ENCODE measurements around the gene PRAMEF1.

Gene PRAMEF1

GRCh38 chr1:12756768-12757413 is 34.3 kb upstream of the PRAMEF1 start:
- TF ChIP-seq CTCF (conservative IDR thresholded peaks at IDR 0.05) (no peak), ZFX (IDR thresholded peaks at IDR 0.05) (no peak)
- no peak overlapping the region for H3K27ac ChIP-seq

GRCh38 chr1:12757836-12758235 is 33.4 kb upstream of the PRAMEF1 start:
- H3K27ac ChIP-seq: no peak overlapping the region
- TF ChIP-seq CTCF (conservative IDR thresholded peaks at IDR 0.05): no peak
- no peak for TF ChIP-seq ZFX (IDR thresholded peaks at IDR 0.05)

- no peak overlapping the region for H3K27ac ChIP-seq
- TF ChIP-seq ZFX (IDR thresholded peaks at IDR 0.05) (no peak), CTCF (conservative IDR thresholded peaks at IDR 0.05) (peak; percentile 56)
Measured at GRCh38 chr1:12760256-12760795, 30.9 kb upstream of the PRAMEF1 start.

- no peak for TF ChIP-seq CTCF (conservative IDR thresholded peaks at IDR 0.05)
- no peak for TF ChIP-seq ZFX (IDR thresholded peaks at IDR 0.05)
- H3K27ac ChIP-seq: no peak overlapping the region
Measured at GRCh38 chr1:12761781-12762180, 29.4 kb upstream of the PRAMEF1 start.

GRCh38 chr1:12762766-12763165 is 28.4 kb upstream of the PRAMEF1 start:
- TF ChIP-seq CTCF (conservative IDR thresholded peaks at IDR 0.05) (no peak), ZFX (IDR thresholded peaks at IDR 0.05) (no peak)
- H3K27ac ChIP-seq: no peak overlapping the region

GRCh38 chr1:12763479-12763878 is 27.7 kb upstream of the PRAMEF1 start:
- TF ChIP-seq ZFX (IDR thresholded peaks at IDR 0.05): no peak
- TF ChIP-seq CTCF (conservative IDR thresholded peaks at IDR 0.05): no peak
- no peak overlapping the region for H3K27ac ChIP-seq

- no peak overlapping the region for H3K27ac ChIP-seq
- TF ChIP-seq CTCF (conservative IDR thresholded peaks at IDR 0.05) (no peak), ZFX (IDR thresholded peaks at IDR 0.05) (no peak)
Measured at GRCh38 chr1:12764016-12764415, 27.2 kb upstream of the PRAMEF1 start.
